Retina (tissue), 1 donor: Measurements from ENCODE around the gene ST3GAL2.

Experiments used
- DNase-seq: peaks from one replicate; pipeline ENCODE4 v3.0.0-alpha.2; 2016

Gene ST3GAL2

DNA sequence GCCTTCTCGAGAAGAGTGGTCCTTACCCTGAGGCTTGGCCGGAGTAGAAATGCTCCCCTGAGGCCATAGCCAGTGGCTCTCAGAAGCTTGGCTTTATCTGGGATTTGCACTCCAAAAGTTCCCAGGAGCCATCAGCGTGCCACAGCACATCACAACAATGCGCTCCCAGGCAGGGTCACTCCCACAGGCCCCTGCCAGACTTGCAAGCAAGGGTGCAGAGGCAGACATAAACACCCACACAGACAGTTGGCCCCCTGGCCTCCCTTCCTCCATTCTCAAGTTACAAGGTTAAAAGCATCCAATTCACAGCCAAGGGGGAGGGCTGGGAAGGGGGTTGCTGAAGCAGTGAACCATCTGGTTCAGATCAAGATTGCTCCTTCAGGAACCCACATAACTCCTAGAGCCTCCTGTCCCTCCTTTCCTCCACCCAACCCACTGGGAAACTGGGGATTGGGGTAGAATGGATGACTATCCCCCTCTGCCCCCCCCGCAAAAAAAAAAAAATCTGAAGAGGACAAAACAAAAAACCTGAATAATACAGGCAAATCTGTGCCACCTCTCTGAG lies 1.8 kb downstream of the ST3GAL2 start:
- DNase-seq, result peak; percentile 62

- no peak for DNase-seq
These were observed 4.2 kb downstream of the ST3GAL2 start for GRCh38 chr16:70434484-70435260.

GRCh38 chr16:70433458-70434103 lies 5.3 kb downstream of the ST3GAL2 start:
- DNase-seq, result no peak

GRCh38 chr16:70432723-70433457 lies 6.0 kb downstream of the ST3GAL2 start:
- peak; percentile 30 for DNase-seq

- DNase-seq, result no peak
These were observed 6.6 kb downstream of the ST3GAL2 start for GRCh38 chr16:70432356-70432722.

- DNase-seq, result no peak
These were observed 8.0 kb downstream of the ST3GAL2 start for GRCh38 chr16:70430667-70431536.

GRCh38 chr16:70429888-70430666 lies 8.8 kb downstream of the ST3GAL2 start:
- no peak for DNase-seq

DNA sequence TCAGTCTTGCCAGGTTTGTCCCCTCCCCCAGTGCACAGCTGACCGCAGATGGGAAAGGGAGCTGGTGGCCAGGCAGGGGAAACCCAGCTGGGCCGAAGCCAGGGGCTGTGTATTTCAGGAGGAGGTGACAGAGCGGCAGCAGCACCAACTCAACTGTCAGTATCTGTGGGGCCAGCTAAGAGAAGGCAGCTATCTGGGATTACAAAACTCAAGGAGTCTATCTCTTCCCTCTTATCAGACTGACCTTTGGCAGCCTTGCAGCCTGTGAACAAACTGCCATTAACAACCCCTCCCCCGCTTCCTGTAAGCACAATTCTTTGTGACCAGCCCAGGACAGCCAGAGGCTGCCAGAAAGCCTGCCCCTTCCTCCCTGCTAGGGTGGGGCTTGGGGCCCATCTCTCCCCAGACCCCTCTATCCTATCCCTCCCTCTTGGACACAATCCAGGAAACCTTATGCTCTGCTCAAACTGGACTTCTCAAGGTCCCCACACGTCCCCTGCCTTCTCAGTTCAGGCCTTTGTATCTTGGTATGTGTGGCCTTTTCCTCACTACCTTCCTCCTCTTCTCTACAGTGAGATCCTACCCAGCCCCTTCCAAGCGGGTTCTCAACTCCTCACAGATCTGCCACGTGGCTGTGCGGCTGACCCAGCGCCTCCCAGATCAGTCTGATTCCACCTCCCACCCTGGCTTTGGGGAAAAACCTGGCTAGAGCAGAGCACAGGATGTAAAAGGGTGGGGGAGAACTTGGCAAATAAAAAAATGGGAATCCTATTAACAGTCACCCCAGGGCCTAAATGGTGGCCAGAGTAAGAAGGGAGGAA lies 10.5 kb downstream of the ST3GAL2 start:
- peak; percentile 75 for DNase-seq

DNA sequence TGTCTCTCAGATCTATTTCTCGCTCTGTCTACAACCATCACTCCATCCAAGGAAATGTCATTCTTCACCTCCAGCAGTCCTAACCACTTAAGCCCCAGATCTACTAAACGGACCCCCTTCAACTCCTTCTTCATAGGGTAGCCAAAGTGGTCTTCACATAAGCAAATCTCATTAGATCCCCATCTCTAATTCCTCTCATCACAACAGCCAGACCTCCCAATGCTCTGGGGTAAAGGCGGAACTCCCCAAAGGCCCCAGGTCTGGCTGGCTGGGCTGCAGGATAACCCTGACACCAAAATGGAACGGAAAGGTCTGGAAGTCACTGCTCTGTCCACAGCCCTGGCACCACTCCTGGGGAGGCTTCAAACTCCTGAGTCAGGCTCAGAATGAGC lies 11.1 kb downstream of the ST3GAL2 start:
- no peak for DNase-seq

GRCh38 chr16:70422543-70422942 lies 16.4 kb downstream of the ST3GAL2 start:
- DNase-seq, result no peak

GRCh38 chr16:70421473-70422311 lies 17.2 kb downstream of the ST3GAL2 start:
- no peak for DNase-seq

- DNase-seq, result peak; percentile 33
These were observed 17.9 kb downstream of the ST3GAL2 start for GRCh38 chr16:70421014-70421413.

DNA sequence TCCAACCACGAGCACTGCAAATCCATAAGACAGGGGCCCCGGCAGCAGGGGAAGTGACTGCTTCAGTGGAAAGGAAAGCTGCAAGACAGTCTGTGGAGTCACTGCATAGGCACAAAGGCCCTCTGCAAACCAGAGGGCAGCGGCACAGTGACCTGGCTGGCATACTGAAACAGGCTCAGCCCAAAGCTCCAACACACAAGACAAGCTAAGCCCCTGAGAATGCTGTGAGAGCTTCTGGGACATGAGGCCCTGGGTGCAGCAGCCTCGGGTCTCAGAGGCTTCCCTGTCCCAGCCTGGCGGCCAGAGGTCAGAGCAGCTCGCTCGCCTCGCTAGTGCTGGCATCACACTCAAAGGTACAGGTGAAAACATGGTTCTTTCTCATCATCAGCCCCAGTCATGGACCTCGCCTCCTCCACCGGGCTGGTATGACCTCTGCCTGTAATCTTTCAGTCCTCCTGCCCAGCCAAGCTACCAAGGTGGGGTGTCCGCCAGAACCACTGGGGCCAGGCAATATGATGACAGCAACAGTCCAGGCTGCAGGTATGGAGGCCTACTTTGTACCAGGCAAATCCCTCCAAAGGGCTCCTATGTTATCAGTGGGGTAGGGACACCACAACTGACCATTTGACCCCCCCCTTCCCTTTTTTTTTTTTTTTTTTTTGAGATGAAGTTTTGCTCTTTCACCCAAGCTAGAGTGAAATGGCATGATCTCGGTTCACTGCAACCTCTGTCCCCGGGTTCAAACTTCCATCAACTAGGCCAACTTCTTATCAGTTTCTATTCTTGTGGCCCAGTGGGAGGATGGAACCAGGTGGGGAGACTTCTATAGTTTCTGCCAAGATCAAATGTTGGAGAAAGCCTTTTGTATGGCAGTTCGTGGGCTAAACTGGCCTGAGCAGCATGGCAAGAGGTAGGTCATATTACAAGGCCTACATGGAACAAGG lies 19.2 kb downstream of the ST3GAL2 start:
- no peak for DNase-seq

GRCh38 chr16:70418993-70419318 lies 19.9 kb downstream of the ST3GAL2 start:
- DNase-seq, result no peak

GRCh38 chr16:70418274-70418992 lies 20.5 kb downstream of the ST3GAL2 start:
- DNase-seq, result no peak

DNA sequence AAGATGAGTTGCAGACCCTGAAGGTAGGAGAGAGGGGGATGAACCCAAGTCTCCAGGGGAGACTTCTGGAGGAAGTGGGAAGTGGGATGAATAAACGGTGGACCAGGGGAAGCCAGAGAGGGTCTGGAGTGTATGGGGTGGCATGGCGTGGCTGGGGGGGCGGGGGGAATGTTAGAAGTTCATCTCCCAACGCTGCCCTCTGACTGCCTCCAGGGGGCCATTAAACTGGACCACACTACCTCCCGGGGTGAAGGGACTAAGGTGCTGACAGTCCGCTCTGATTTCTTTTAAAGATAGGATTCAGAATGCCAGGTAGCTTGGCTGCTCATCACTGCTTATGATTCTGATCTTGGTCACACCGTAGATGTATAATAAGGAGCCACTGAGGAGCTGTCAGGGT lies 21.2 kb downstream of the ST3GAL2 start:
- DNase-seq, result no peak

DNA sequence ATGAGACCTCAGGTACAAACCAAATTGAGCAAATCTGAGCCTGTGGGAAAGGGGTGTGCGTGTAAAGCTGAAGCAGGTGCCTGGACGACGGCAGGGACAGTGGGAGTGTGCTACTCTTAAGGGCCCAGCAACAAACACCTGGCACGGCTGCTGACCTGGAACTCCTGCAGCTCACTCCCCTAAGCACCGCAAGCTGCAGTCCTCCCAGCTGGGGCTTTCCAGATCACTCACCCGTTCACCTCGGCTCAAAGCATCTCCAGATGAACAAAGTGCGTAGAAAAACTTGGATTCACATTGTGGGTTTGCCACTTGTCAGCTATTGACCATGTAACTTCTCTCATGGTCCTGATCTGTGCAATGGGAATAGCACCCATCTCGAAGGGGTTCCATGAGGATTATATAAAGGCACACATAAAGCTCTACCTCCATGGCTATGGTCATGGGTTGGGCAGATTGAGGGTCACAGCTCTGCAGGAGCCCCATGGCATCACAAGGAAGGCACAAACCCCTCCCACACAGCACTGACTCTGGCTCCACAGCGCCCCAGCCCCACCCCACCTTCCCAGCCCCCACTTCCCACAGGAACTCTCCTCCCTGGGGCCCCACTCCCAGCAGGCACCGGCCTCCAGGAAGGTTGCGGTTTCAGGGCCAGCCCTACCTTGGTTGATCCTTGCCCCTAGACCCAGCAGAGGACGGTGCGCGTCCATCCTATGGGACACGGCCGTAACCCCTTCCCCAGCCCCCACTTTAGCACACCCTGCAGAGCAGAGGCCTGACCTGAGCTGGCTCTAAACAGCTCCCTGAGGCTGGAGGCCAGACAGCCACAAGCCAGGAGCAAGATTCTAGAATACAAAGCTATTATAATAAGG lies 21.9 kb downstream of the ST3GAL2 start:
- DNase-seq, result no peak
